Fibroblast of skin of right biceps (primary cell): ENCODE data around the gene OLA1.
A peak's percentile ranks its signal among the peaks of the same experiment; 100 is the strongest.

Experiments
- DNase-seq: peaks from one replicate; pipeline ENCODE4 v3.0.0-alpha.2; 2013

The OLA1 gene

DNA sequence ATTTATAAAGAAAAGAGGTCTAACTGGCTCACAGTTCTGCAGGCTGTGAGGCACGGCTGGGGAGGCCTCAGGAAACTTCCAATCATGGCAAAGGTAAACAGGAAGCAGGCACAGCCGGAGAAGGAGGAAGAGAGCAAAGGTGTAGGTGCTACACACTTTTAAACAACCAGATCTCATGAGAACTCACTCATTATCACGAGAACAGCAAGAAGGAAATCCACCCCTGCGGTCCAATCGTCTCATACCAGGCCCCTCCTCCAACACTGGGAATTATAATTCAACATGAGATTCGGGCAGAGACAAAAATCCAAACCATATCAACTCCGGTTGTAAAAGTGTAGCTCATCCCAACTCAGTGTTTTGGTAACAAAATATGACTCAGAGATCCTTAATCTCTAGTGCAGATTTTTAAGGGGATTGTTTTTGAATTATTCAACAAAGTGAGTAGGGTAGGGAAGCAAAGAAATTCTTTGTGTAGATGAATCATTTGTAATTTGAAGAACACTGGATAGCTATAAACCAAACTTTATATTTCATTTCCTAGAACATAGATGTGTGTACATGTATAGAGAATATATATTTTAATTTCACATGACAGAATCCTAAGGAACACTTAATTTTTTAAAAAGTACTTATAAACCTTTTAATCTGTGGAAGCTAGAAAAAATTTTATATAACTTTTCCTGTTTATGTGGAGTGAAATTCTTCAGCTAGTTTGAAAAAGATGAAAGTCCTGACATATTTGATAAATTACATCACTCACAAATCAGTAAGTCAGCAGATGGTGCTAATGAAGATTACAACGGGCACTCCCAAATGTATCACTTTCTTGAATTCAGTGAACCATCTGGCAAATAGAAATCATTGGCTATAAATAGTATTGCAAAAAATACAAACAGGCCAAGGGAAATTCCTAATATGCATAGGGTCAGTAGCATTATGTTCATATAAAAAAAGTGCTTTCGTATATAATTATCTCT, 130.1 kb downstream of the OLA1 start:
- DNase-seq = peak; percentile 91

DNA sequence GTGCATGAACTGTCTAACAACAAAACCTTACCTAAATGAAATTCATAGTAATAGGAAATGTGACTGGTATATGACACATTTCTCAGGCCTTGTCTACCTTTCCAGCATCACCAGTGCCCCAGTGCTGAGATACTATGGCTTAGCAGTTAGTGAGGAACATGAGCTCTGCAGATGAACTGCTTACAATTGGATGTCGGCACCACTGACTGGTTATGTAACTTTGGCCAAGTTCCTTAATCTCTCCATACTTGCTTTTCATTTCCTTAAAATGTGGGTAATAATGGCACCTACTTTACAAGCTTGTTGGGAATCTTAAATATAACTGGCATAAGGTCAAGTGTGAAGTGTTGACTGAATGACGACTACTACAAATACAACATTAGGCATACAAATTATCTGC, 136.3 kb downstream of the OLA1 start:
- DNase-seq = no peak

- no peak for DNase-seq
These were observed 139.8 kb downstream of the OLA1 start for GRCh38 chr2:174108579-174108978.

- no peak for DNase-seq
These were observed 141.6 kb downstream of the OLA1 start for GRCh38 chr2:174106736-174107135.

- DNase-seq = no peak
These were observed 153.8 kb downstream of the OLA1 start for GRCh38 chr2:174094542-174094941.

- no peak for DNase-seq
These were observed 157.9 kb downstream of the OLA1 start for GRCh38 chr2:174090476-174090875.

- DNase-seq = no peak
These were observed 159.4 kb downstream of the OLA1 start for GRCh38 chr2:174088706-174089460.

- no peak for DNase-seq
These were observed 161.6 kb downstream of the OLA1 start for GRCh38 chr2:174086708-174087107.

DNA sequence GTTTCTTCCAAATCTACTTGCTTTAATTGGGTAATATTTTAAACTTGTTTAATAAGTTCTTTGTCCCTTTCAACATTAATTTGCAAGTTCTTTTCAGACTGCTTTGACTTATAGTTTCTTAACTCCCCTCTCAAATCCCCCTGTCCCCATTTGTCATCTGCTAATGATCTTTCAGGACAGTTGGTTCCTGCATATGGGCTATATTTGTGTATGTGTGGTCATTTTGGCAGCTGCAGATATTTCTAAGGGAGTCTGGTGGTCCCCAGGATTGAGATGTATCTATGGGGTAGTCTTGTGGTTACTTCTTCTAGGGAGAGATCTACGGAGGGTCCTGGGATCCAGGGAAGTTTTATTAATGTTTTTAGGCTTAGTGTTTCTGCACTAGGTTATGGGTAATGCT, 162.6 kb downstream of the OLA1 start:
- DNase-seq = no peak

GRCh38 chr2:174083843-174084458, 164.4 kb downstream of the OLA1 start:
- no peak for DNase-seq

GRCh38 chr2:174080672-174081121, 167.6 kb downstream of the OLA1 start:
- DNase-seq = no peak

- peak; percentile 9 for DNase-seq
These were observed 170.1 kb downstream of the OLA1 start for GRCh38 chr2:174078275-174078674.

DNA sequence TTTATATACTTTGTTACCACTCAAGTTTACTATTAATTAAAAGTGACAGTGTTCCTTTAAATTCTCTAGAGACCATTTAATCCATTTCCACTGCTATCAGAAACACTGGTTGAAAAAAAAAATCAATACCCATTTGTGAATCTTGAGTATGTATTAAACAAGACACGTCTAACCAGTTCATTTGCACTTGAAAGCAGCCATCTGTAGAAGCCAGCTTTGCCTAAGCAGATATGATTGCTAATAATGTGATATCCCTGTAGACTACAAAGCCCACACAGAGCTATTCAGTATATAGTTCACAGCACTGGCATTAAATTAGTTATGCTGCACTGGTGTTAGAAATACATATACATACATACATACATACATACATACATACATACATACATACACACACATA, 171.4 kb downstream of the OLA1 start:
- no peak for DNase-seq

DNA sequence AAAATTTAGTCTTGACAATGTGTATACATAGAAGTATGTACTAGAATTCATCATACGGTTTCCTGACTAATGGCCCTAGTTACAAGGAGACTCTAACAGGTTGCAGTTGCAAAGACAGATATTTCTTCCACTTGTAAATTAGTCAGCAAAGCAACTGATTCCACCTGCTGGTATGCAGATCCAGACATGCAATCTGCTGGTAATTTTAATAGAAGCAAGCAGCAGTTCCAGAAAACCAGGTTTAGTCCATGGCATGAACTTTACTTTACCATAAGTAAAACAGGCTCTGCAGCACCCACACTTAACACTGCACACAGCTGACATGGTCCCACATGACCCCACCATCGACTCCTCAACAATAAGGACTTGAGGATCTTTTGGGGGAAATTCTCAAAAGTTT, 172.3 kb downstream of the OLA1 start:
- DNase-seq = no peak

DNA sequence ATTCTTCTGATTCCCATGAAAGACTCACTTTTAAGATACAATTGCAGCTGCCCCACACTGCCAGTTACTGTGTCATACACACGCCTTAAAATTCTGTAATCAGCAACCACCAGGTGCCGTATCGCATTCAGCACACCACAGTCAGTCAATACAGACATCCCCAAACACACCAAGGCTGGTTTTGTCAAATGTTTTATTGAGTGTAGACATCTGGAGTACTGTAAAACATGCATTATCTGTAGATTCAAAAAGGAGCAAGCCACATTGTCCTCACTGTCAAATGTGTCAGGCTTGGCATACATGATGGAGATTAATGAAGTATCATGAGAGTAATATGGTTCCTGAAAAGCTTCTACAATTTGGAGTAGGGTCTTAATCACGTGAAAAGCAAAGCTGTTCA, 173.5 kb downstream of the OLA1 start:
- DNase-seq = no peak

DNA sequence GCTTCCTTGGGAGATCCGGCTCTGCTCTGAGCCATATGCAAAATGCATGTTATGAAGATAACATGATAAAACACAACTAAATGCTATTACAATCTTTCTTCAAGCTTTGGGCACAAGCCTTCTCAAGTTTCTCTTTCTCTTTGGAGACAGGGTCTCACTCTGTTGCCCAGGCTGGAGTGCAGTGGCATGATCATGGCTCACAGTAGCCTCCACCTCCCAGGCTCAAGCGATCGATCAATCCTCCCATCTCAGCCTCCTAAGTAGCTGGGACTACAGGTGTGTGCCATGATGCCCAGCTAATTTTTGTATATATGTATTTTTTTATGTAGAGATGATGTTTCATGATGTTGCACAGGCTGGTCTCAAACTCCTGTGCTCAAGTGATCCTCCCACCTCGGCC, 175.5 kb downstream of the OLA1 start:
- DNase-seq = no peak

DNA sequence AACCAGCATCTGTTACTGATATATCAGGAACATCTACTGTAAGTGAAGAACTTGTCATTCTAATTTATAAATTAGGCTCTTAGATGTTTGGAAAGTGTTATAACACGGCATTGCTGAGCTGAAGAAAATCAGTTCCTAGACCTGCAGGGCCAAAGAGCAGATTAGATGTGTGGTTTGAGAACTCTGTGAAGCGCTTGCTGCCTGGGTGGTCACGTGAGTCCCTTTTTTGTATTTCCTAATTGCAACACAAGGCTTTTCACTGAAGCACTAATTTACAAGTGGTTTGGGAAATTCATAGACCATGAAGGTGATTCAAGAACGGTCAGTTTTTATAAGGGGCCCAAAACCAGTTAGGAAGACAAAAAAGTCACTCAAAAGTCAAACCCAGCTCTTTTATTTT, 176.3 kb downstream of the OLA1 start:
- no peak for DNase-seq

- no peak for DNase-seq
These were observed 177.0 kb downstream of the OLA1 start for GRCh38 chr2:174071321-174071720.

GRCh38 chr2:174070281-174070680, 178.1 kb downstream of the OLA1 start:
- no peak for DNase-seq

- DNase-seq = no peak
These were observed 180.5 kb downstream of the OLA1 start for GRCh38 chr2:174067815-174068214.

- DNase-seq = no peak
These were observed 181.5 kb downstream of the OLA1 start for GRCh38 chr2:174066871-174067270.

DNA sequence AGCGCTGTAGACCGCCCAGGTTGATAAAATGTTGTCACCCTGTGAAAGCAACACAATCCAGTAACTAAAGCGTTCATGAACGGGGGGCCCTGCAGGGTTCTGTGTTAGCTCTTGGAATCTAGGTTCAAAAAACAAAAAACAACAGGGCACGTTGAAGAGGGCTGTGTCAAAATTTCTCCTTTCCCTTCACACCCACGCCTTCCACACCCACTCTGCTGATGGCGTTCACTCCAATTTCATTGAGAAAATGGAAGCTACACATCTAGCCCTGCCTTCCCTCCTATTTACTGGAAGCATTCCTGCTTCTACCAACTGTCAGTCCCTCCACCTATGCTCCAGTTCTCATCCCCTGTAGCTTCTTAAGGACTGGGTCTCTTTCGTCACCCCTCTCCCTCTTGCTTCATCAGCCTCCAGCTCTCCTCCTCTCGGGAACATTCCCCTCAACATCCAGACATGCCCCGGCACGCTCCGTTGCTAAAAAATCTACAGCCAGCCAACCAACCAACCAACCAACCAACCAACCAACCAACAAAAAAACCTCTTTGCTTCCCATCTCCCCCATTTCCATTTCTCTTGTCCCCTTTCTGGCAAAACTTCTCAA, 184.7 kb downstream of the OLA1 start:
- no peak for DNase-seq

DNA sequence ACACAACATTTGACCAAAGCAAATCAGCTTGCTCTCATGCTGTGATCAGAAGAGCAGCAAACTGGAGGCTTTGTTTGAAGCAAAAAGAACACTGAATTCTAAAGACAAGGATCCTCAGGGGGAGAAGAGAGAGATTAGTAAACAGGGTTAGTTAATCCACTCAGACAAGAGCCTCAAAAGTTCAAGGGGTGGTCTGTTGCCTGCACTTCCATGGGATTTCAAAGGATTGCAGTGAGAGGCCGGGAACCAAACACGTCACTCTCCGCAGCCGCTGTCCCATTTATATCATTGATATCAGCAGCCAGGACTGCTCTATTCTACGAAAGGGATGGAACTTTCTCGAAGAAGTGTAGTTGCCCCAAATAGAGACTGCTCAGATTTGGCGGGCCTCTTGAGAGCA, 185.4 kb downstream of the OLA1 start:
- no peak for DNase-seq
